ENCODE measurements around the gene COX4I2.

DNA sequence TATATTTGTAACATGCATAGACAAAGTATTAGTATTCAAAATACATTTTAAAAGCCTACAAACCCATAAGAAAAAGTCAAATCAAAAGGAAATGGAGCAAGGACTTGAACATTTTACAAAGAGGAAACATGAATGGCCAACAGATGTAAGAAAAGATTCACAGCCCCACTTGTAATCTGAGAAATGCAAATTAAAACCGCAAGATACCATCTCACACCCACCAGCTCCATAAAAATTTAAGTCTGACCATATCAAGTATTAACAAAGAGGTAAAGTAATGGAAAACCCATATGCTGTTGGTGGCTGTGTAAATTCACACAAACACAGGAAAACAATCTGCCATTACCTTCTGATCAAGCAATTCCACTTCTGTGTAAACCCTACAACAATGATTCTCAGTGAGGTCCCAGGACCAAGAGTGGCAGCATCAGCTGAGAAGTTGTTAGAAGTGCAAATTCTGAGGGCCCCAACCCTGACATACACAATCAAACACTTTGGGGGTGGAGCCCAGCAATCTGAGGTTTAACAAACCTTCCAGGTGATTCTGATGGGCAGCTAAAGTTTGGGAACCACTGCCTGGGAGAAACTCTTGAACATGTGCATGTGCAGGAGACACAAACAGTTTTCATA lies 54.0 kb downstream of the COX4I2 start:
- TF ChIP-seq, protein P1, sequence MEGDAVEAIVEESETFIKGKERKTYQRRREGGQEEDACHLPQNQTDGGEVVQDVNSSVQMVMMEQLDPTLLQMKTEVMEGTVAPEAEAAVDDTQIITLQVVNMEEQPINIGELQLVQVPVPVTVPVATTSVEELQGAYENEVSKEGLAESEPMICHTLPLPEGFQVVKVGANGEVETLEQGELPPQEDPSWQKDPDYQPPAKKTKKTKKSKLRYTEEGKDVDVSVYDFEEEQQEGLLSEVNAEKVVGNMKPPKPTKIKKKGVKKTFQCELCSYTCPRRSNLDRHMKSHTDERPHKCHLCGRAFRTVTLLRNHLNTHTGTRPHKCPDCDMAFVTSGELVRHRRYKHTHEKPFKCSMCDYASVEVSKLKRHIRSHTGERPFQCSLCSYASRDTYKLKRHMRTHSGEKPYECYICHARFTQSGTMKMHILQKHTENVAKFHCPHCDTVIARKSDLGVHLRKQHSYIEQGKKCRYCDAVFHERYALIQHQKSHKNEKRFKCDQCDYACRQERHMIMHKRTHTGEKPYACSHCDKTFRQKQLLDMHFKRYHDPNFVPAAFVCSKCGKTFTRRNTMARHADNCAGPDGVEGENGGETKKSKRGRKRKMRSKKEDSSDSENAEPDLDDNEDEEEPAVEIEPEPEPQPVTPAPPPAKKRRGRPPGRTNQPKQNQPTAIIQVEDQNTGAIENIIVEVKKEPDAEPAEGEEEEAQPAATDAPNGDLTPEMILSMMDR (IDR thresholded peaks at IDR 0.05): no peak
- no peak for TF ChIP-seq EZH2 (IDR thresholded peaks at IDR 0.05; ENCODE audit: borderline replicate concordance, insufficient read depth, low read depth, low read length, poor library complexity, severe bottlenecking)
